Activated CD8-positive, alpha-beta T cell treated with anti-CD3 and anti-CD28 coated beads for 36 hours (primary cell): Measurements from ENCODE around the gene NRXN3. TPM values are rescaled to one million over a fixed set of nuclear protein-coding genes. Genes with fewer than 3 reads are reported as not detected.

Experiments used
- ATAC-seq: fragments of 200-7000 bp; cut with Tn5 transposase; one replicate; pipeline ENCODE4 v1.10.0; 2021; ENCODE audit warnings: mild to moderate bottlenecking, moderate library complexity
- CTCF ChIA-PET: fragments of 350-600 bp; sonication (Branson Sonifier 250); formaldehyde crosslinking; loops from one replicate; lab custom pipeline; 2021; ENCODE audit warnings: antibody characterized with exemption; lab: Charles Lee
- POLR2A ChIA-PET: fragments of 350-600 bp; sonication (Branson Sonifier 250); formaldehyde crosslinking; loops from one replicate; lab custom pipeline; 2021; ENCODE audit warnings: antibody characterized with exemption; lab: Charles Lee
- DNase-seq: peaks from one replicate; pipeline ENCODE4 v3.0.0-alpha.2; 2020
- H3K27ac Mint-ChIP-seq: one replicate; pipeline ENCODE4 v1.8.0; 2021; ENCODE audit warnings: mild to moderate bottlenecking, mixed read lengths
- H3K27me3 Mint-ChIP-seq: one replicate; pipeline ENCODE4 v1.8.0; 2021; ENCODE audit warnings: mixed read lengths
- H3K36me3 Mint-ChIP-seq: one replicate; pipeline ENCODE4 v1.8.0; 2021; ENCODE audit warnings: low read depth, mixed read lengths
- H3K4me1 Mint-ChIP-seq: one replicate; pipeline ENCODE4 v1.8.0; 2021; ENCODE audit warnings: low read depth, mixed read lengths
- H3K4me3 Mint-ChIP-seq: one replicate; pipeline ENCODE4 v1.8.0; 2021; ENCODE audit warnings: mild to moderate bottlenecking, moderate library complexity, mixed read lengths
- H3K9me3 Mint-ChIP-seq: one replicate; pipeline ENCODE4 v1.8.0; 2021; ENCODE audit warnings: mixed read lengths
- CTCF ChIP-seq: fragments of 200-600 bp; IDR thresholded peaks from one replicate; pipeline ENCODE4 v1.8.0; 2022; ENCODE audit warnings: antibody characterized with exemption, mild to moderate bottlenecking
- intact Hi-C: fragments of 100-400 bp; cut with micrococcal nuclease; formaldehyde crosslinking; loops from one replicate; pipeline ENCODE4 v1.10.0; 2022
- total RNA-seq, 2 experiments: library from RNA; stranded (reverse); gene quantifications; one replicate each; pipeline ENCODE4 v1.2.3, GENCODE V29; 2021

NRXN3 gene
- total RNA-seq, 2 experiments from 2014 or later, result not detected

- Mint-ChIP-seq H3K36me3 (no peaks in the 10 kb centered on the region), H3K27me3 (no peaks in the 10 kb centered on the region), H3K27ac (no peak overlapping the region), H3K4me3 (no peak overlapping the region), H3K9me3 (peaks cover 3% of the 10 kb centered on the region), H3K4me1 (no peaks in the 10 kb centered on the region)
- no peak for TF ChIP-seq CTCF
- POLR2A ChIA-PET, result no interaction called here
- CTCF ChIA-PET, result interaction anchor here (1.3 kb wide), 1 partner anchor 14 kb away, joined by 3 read pairs; no protein-coding TSS in a partner anchor
- ATAC-seq (no peak), DNase-seq (no peak)
- intact Hi-C loops, result no loop called here
Observed at GRCh38 chr14:79525416-79525815, 1355.2 kb downstream of the NRXN3 start.

DNA sequence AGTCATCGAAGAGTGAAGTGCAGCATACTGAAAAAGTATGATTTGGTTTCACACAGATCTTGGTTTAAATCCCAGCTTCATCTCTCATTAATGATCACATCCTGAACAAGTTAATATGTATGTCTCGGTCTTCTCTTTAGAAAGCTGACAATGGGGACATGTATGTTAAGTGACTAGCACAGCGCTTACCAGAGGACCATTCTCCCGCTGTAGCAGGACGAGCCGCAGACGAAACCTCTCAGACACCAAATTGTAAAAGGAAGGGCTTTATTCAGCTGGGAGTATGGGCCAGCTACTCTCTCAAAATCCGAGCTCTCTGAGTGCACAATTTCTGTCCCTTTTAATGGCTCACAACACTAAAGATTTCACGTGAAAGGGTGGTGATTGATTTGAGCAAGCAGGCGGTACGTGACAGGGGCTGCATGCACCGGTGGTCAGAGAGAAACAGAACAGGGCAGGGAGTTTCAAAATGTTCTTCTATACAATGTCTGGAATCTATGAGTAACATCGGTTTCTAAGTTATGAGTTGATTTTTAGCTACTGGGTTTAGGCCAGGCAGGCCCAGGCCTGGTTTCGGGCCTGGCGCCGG, 1358.7 kb downstream of the NRXN3 start:
- Mint-ChIP-seq H3K27me3 (no peaks in the 10 kb centered on the region), H3K27ac (no peak overlapping the region), H3K9me3 (peaks cover 2% of the 10 kb centered on the region), H3K36me3 (no peaks in the 10 kb centered on the region), H3K4me3 (no peak overlapping the region), H3K4me1 (no peaks in the 10 kb centered on the region)
- ChIA-PET POLR2A (no interaction called here), CTCF (no interaction called here)
- intact Hi-C loops, result no loop called here
- no peak for TF ChIP-seq CTCF
- DNase-seq (no peak), ATAC-seq (no peak)

DNA sequence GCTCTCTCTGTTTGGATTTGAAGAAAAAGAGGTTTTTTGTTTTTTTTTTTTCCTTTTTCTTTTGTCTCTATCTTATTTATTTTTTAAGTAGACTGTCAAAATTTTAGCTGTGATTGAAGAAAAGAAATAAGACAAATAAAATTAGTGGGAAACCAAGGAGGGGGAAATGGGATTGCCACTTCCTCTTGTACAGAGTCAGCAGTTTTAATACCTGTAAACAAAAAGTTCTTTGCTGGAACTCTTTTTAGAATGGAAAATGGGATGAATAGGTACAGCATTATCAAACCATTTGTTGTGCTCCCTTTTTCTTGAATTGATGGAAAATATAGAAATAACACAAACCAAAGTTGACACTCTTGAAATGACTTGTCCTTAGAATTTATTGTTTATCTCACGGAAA, 1360.4 kb downstream of the NRXN3 start:
- DNase-seq (no peak), ATAC-seq (no peak)
- Mint-ChIP-seq H3K36me3 (no peaks in the 10 kb centered on the region), H3K27me3 (no peaks in the 10 kb centered on the region), H3K27ac (no peak overlapping the region), H3K4me3 (no peak overlapping the region), H3K9me3 (peaks cover 2% of the 10 kb centered on the region), H3K4me1 (no peaks in the 10 kb centered on the region)
- intact Hi-C loops, result no loop called here
- CTCF ChIA-PET, result no interaction called here
- TF ChIP-seq CTCF, result no peak
- POLR2A ChIA-PET, result no interaction called here

- CTCF ChIA-PET, result no interaction called here
- Mint-ChIP-seq H3K27me3 (no peaks in the 10 kb centered on the region), H3K4me3 (no peak overlapping the region), H3K4me1 (no peaks in the 10 kb centered on the region), H3K36me3 (no peaks in the 10 kb centered on the region), H3K9me3 (peaks cover 2% of the 10 kb centered on the region), H3K27ac (no peak overlapping the region)
- POLR2A ChIA-PET, result no interaction called here
- ATAC-seq (no peak), DNase-seq (no peak)
- intact Hi-C loops, result no loop called here
- TF ChIP-seq CTCF, result no peak
Observed at GRCh38 chr14:79534703-79535353, 1364.7 kb downstream of the NRXN3 start.

DNA sequence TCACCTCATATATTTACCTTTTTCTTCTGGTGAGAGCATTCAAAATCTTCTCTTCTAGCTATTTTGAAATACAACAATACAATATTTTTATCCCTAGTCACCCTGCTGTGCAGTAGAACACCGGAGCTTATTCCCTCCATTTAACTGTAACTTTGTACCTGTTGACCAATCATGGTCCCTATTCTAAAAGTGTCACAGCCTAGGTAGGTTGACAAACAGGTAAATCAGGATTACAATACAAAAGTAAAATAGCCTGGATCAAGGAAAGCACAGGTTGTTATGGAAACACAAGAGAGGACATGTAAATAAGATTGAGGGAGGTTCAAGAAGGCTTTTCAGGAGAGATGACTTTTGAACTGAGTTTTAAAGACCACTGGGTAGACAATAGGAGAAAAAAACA, 1370.2 kb downstream of the NRXN3 start:
- no peaks in the 10 kb centered on the region for H3K27me3 Mint-ChIP-seq
- no peaks in the 10 kb centered on the region for H3K36me3 Mint-ChIP-seq
- no peaks in the 10 kb centered on the region for H3K4me1 Mint-ChIP-seq
- TF ChIP-seq CTCF, result no peak
- ChIA-PET CTCF (no interaction called here), POLR2A (no interaction called here)
- ATAC-seq (no peak), DNase-seq (no peak)
- H3K4me3 Mint-ChIP-seq, result no peak overlapping the region
- no peaks in the 10 kb centered on the region for H3K9me3 Mint-ChIP-seq
- intact Hi-C loops, result no loop called here
- no peak overlapping the region for H3K27ac Mint-ChIP-seq
